Measurements from ENCODE around the gene MAB21L3. TPM values are rescaled to one million over a fixed set of nuclear protein-coding genes. Genes with fewer than 3 reads are reported as not detected.

Gene MAB21L3
- total and polyA plus RNA-seq, 2 experiments from 2014 or later, result 0.48 to 1.3 TPM

GRCh38 chr1:116118471-116118870, 7.3 kb downstream of the MAB21L3 start:
- Histone ChIP-seq H3K27me3 (no peaks in the 10 kb centered on the region), H3K27ac (peak overlapping the region; percentile 59), H3K36me3 (no peaks in the 10 kb centered on the region), H3K4me1 (ENCODE audit: low read depth) (peaks cover 28% of the 10 kb centered on the region), H3K9me3 (ENCODE audit: low read depth) (no peaks in the 10 kb centered on the region), H3K4me3 (no peak overlapping the region)
- TF ChIP-seq, protein P1, sequence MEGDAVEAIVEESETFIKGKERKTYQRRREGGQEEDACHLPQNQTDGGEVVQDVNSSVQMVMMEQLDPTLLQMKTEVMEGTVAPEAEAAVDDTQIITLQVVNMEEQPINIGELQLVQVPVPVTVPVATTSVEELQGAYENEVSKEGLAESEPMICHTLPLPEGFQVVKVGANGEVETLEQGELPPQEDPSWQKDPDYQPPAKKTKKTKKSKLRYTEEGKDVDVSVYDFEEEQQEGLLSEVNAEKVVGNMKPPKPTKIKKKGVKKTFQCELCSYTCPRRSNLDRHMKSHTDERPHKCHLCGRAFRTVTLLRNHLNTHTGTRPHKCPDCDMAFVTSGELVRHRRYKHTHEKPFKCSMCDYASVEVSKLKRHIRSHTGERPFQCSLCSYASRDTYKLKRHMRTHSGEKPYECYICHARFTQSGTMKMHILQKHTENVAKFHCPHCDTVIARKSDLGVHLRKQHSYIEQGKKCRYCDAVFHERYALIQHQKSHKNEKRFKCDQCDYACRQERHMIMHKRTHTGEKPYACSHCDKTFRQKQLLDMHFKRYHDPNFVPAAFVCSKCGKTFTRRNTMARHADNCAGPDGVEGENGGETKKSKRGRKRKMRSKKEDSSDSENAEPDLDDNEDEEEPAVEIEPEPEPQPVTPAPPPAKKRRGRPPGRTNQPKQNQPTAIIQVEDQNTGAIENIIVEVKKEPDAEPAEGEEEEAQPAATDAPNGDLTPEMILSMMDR (IDR thresholded peaks at IDR 0.05; ENCODE audit: low read depth, low read length), result no peak
- DNase-seq (ENCODE audit: low read depth in 1 of 2, low spot score in 1 of 2), result peak in 1 of 2 donors; percentile 48

DNA sequence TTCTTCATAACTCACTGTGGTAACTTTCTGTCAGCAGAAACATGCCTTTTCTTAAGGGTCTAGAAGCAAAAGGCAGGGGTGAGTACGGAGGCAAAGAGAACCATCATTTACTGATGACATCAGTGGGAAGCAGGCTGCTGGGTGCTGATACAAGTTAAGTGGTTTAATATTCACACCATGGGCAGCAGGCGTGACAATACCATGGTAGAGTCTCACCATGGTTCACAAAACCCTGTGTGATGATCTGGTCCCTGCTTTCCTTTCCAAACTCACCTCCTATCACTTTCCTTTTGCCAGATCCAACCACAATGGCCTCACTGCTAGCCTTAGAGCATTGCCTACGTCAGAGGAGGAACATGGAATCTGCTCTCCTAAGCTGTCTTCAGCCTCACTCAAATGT, 8.7 kb downstream of the MAB21L3 start:
- Histone ChIP-seq H3K9me3 (ENCODE audit: low read depth) (no peaks in the 10 kb centered on the region), H3K4me1 (ENCODE audit: low read depth) (peaks cover 25% of the 10 kb centered on the region), H3K36me3 (no peaks in the 10 kb centered on the region), H3K4me3 (no peak overlapping the region), H3K27ac (no peak overlapping the region), H3K27me3 (no peaks in the 10 kb centered on the region)
- no peak for DNase-seq (ENCODE audit: low read depth in 1 of 2, low spot score in 1 of 2)
- TF ChIP-seq, protein P1 (IDR thresholded peaks at IDR 0.05; ENCODE audit: low read depth, low read length), result no peak

- no peaks in the 10 kb centered on the region for H3K27me3 ChIP-seq
- H3K36me3 ChIP-seq, result no peaks in the 10 kb centered on the region
- no peaks in the 10 kb centered on the region for H3K9me3 ChIP-seq (ENCODE audit: low read depth)
- TF ChIP-seq, protein P1 (IDR thresholded peaks at IDR 0.05; ENCODE audit: low read depth, low read length), result no peak
- H3K27ac ChIP-seq, result no peak overlapping the region
- peak in 1 of 2 donors; percentile 81 for DNase-seq (ENCODE audit: low read depth in 1 of 2, low spot score in 1 of 2)
- no peak overlapping the region for H3K4me3 ChIP-seq
- peaks cover 17% of the 10 kb centered on the region for H3K4me1 ChIP-seq (ENCODE audit: low read depth)
Measured at GRCh38 chr1:116122955-116123757, 12.0 kb downstream of the MAB21L3 start.

GRCh38 chr1:116123837-116124533, 12.8 kb downstream of the MAB21L3 start:
- no peaks in the 10 kb centered on the region for H3K9me3 ChIP-seq (ENCODE audit: low read depth)
- no peak overlapping the region for H3K27ac ChIP-seq
- no peak for DNase-seq (ENCODE audit: low read depth in 1 of 2, low spot score in 1 of 2)
- H3K4me1 ChIP-seq (ENCODE audit: low read depth), result peaks cover 9% of the 10 kb centered on the region
- no peaks in the 10 kb centered on the region for H3K27me3 ChIP-seq
- TF ChIP-seq, protein P1 (IDR thresholded peaks at IDR 0.05; ENCODE audit: low read depth, low read length), result no peak
- H3K36me3 ChIP-seq, result no peaks in the 10 kb centered on the region
- no peak overlapping the region for H3K4me3 ChIP-seq

DNA sequence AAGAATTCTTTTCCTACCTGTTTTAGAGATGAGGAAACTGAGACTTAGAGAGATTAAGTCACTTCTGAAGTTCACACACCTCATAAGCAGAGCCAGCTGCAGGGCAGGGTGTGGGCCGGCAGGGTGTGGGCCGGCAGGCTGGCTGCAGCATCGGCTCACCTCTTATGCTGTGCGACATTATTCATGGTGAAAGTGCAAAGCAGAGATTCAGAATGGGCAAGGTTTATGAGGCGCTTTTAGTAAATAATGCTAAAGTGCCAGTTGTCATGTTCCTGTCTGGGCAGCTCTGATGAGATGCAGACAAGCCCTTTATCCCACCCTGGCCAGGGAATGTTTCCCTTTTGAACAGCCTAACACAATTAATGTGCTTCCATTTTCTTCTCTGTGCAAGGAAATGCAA, 14.6 kb downstream of the MAB21L3 start:
- H3K4me3 ChIP-seq, result no peak overlapping the region
- DNase-seq (ENCODE audit: low read depth in 1 of 2, low spot score in 1 of 2), result no peak
- TF ChIP-seq, protein P1 (IDR thresholded peaks at IDR 0.05; ENCODE audit: low read depth, low read length), result no peak
- no peaks in the 10 kb centered on the region for H3K27me3 ChIP-seq
- H3K27ac ChIP-seq, result no peak overlapping the region
- peaks cover 6% of the 10 kb centered on the region for H3K4me1 ChIP-seq (ENCODE audit: low read depth)
- H3K9me3 ChIP-seq (ENCODE audit: low read depth), result no peaks in the 10 kb centered on the region
- H3K36me3 ChIP-seq, result no peaks in the 10 kb centered on the region

Measured in cardiac muscle cell (in vitro differentiated cells and primary cell).